Omental fat pad (tissue), 4 donors: ENCODE measurements around the gene ZNF433. TPM values are rescaled to one million over a fixed set of nuclear protein-coding genes. Genes with fewer than 3 reads are reported as not detected.

Source experiments
- ATAC-seq: fragments of 150-250 bp; one replicate; pipeline ENCODE4 v1.9.1; 2016; ENCODE audit warnings: mild to moderate bottlenecking, moderate library complexity; ENCODE audit not compliant: low FRiP score
- DNase-seq: peaks from one replicate; pipeline ENCODE4 v3.0.0-alpha.2; 2019; ENCODE audit warnings: low spot score
- CTCF ChIP-seq, 3 donors: fragments of 450-650 bp; IDR thresholded peaks; one replicate each; pipeline ENCODE4 v1.5.1; 2016 to 2017; ENCODE audit warnings: antibody characterized with exemption in 3 of 3, mild to moderate bottlenecking in 3 of 3, moderate library complexity in 2 of 3
- small RNA-seq: library from RNA; depleted of rRNA; stranded (forward); fragments of <200 nt; gene quantifications from one replicate; pipeline ENCODE3, GENCODE V24; 2016
- total RNA-seq, 4 donors: library from RNA; depleted of rRNA; stranded (reverse); fragments of >200 nt; gene quantifications; one replicate each; pipeline ENCODE4 v1.1.0, GENCODE V29; 2016

ZNF433 gene
- total RNA-seq, 4 donors from 2014 or later: 3.2 to 5.2 (median 3.5) TPM

GRCh38 chr19:11970174-11970573 lies 65.3 kb downstream of the ZNF433 start:
- DNase-seq (no peak), ATAC-seq (no peak)
- no peak for TF ChIP-seq CTCF (IDR thresholded peaks at IDR 0.05)

DNA sequence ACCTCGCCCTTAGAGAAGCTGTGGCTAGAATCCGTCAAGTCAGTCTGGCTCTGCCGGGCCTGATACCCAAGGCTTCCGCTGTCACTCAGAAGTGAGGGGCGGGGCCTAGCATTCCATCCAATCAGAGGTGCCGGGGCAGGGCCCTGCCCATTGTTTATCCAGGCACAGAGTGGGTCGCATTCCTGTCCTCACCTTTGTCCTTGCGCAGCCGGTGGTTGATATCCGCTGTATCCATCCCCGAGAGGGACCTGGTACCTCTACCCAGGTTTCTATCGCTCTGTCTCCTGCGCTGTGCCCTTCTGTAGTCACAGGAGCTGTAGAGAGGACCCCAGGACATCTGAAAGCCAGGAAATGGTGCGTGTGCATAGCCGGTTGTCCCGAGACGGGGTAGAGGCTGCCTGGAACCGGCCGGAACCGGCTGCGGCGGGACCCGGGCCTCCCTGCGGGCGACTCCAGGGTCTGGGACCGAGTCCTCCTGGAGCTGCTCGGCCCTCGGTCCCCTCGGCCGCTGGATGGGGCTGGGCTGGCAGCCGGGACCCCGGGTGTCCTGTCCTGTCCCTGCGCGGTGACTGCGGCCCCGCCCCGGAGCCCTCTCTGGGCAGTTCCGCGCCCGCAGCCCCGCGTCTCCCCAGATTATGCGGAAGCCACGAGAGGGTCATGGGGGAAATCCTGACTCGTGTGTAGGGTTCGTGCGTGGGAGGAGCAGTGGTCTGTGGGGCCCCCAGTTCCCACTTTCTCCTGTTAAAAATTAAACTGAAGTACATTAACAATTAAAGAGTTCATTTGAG lies 70.4 kb downstream of the ZNF433 start, which contains the start of gene ZNF763:
TSS of gene ZNF763 (plus strand) at position 183 of the 788 bp plus-strand sequence. CDS start at position 352, 169 bp downstream.
- DNase-seq (peak; percentile 97), ATAC-seq (peak; percentile 97)
- TF ChIP-seq CTCF (IDR thresholded peaks at IDR 0.05): no peak

Small RNA genes within 50 kb of the gene (small RNA-seq; reads per million reads assigned to genes)
- gene RNA5SP464 (not detected), gene RNA5SP465 (not detected), gene RNA5SP466 (not detected)

Other genes starting within 250 kb of the ZNF433 start
- gene ZNF491, start 237.2 kb downstream of the ZNF433 start, total RNA-seq: 1 to 10 TPM in 1 of 4 donors, under 1 TPM in 3; 0.36 to 3.9 (median 0.76) TPM
- 10 to 100 TPM in 2 of 4 donors, 1 to 10 TPM in 2; 7.1 to 13.9 (median 9.2) TPM for gene ZNF440, start 221.4 kb downstream of the ZNF433 start, total RNA-seq
- 1 to 10 TPM; 1.6 to 8.2 (median 2.6) TPM for gene ZNF439, start 187.0 kb downstream of the ZNF433 start, total RNA-seq
- 10 to 100 TPM in 1 of 4 donors, 1 to 10 TPM in 3; 3.4 to 13.6 (median 7.2) TPM for gene ZNF69, start 147.9 kb downstream of the ZNF433 start, total RNA-seq
- 10 to 100 TPM in 3 of 4 donors, 1 to 10 TPM in 1; 8.3 to 26.5 (median 10.4) TPM for gene ZNF700, start 110.6 kb downstream of the ZNF433 start, total RNA-seq
- gene ZNF763, start 70.6 kb downstream of the ZNF433 start, total RNA-seq: 1 to 10 TPM; 1.9 to 8.0 (median 3.6) TPM
- 1 to 10 TPM in 2 of 4 donors, under 1 TPM in 1, not detected in 1; 0.19 to 2.4 (median 1.9) TPM for gene ZNF878, start 17.3 kb upstream of the ZNF433 start, total RNA-seq
- gene ZNF844, start 29.1 kb upstream of the ZNF433 start, total RNA-seq: 10 to 100 TPM in 1 of 4 donors, 1 to 10 TPM in 3; 2.5 to 13.4 (median 4.8) TPM
- gene ZNF20, start 104.7 kb upstream of the ZNF433 start, total RNA-seq: 1 to 10 TPM; 1.7 to 4.5 (median 2.4) TPM
- gene ZNF625, start 121.1 kb upstream of the ZNF433 start, total RNA-seq: 1 to 10 TPM; 2.2 to 6.6 (median 3.7) TPM
- 10 to 100 TPM in 1 of 4 donors, 1 to 10 TPM in 3; 4.8 to 10.4 (median 9.1) TPM for gene ZNF136, start 127.4 kb upstream of the ZNF433 start, total RNA-seq